Heart left ventricle (tissue), 13 donors: ENCODE data around the gene MYO1G.

ENCODE experiments used
- POLR2A ChIP-seq, 2 donors: fragments of 450-650 bp; IDR thresholded peaks; one replicate each; pipeline ENCODE4 v1.6.1; 2017; ENCODE audit warnings: antibody characterized with exemption in 2 of 2, mild to moderate bottlenecking in 2 of 2, moderate library complexity in 2 of 2
- TF ChIP-seq, protein P1 (sequence below), 12 donors: fragments of 200-600 bp; sonication (generic) in 4 of 12; IDR thresholded peaks; one replicate each; pipeline versions ENCODE4 v1.5.0 to v1.8.0; 2018 to 2022; ENCODE audit warnings: antibody characterized with exemption in 12 of 12, mild to moderate bottlenecking in 5 of 12
- donor health status: ischemic (EF 13 %, LVEDD 7.1; RV severe dilation, severe dysfunction).
- donor health status: DM: no; HTN: yes; CAD: no.
- donor health status: DM: no; HTN: no; CAD: no.
- donor health status: ischemic (EF 25% LVEDD 6.9; RV normal size, moderate dysfunction).
- donor health status: ischemic (EF 25% LVEDD 5.7; RV mildly dilated, moderate dysfunction).
- donor health status: ischemic (EF 35%, LVEDD 5.7; RV mildly dilated, moderate dysfunction).
- donor health status: nonischemic (EF 11% LVEDD 7.7; RV severe dilation, severe dysfunction).
- donor health status: DM: yes; HTN: yes; CAD: no.
- donor health status: PGD.
- donor health status: ischemic (EF 29% LVEDD 5.4; RV normal size, mild dysfunction).
- donor health status: nonischemic (EF 23%, LVEDD 6.1; RV moderate dilation, normal function).

DNA sequence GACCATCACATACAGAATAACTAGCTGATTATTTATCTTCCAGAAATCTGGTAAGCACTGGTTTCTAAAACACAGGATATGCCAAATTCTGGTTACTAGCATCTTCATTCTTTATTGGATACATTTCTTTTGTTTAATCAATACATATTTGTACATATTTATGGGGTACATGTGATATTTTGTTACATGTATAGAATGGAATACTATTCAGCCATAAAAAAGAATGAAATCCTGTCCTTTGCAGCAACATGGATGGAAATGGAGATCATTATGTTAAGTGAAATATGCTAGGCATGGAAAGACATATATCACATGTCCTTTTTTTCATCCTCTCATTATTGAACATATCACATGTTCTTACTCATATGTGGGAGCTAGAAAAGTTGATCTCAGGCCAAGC lies 60.8 kb downstream of the MYO1G start:
- TF ChIP-seq POLR2A (IDR thresholded peaks at IDR 0.05): no peak
- TF ChIP-seq, protein P1, sequence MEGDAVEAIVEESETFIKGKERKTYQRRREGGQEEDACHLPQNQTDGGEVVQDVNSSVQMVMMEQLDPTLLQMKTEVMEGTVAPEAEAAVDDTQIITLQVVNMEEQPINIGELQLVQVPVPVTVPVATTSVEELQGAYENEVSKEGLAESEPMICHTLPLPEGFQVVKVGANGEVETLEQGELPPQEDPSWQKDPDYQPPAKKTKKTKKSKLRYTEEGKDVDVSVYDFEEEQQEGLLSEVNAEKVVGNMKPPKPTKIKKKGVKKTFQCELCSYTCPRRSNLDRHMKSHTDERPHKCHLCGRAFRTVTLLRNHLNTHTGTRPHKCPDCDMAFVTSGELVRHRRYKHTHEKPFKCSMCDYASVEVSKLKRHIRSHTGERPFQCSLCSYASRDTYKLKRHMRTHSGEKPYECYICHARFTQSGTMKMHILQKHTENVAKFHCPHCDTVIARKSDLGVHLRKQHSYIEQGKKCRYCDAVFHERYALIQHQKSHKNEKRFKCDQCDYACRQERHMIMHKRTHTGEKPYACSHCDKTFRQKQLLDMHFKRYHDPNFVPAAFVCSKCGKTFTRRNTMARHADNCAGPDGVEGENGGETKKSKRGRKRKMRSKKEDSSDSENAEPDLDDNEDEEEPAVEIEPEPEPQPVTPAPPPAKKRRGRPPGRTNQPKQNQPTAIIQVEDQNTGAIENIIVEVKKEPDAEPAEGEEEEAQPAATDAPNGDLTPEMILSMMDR (IDR thresholded peaks at IDR 0.05): no peak
